WI38 (cell line): ENCODE data around the gene CORIN.

Experiments
- H3K4me3 ChIP-seq: 2 replicates; pipeline ENCODE4 v1.5.1; 2011; ENCODE audit warnings: low read depth, mild to moderate bottlenecking, control low read depth, low read length
- CTCF ChIP-seq: IDR thresholded peaks from 2 replicates; pipeline ENCODE4 v1.5.1; 2012; ENCODE audit warnings: low read depth, mild to moderate bottlenecking, control low read depth, low read length

The CORIN gene

GRCh38 chr4:47731182-47731581 lies 106.7 kb downstream of the CORIN start:
- no peak for TF ChIP-seq CTCF
- H3K4me3 ChIP-seq = no peak overlapping the region

GRCh38 chr4:47729131-47729680 lies 108.7 kb downstream of the CORIN start:
- TF ChIP-seq CTCF = no peak
- H3K4me3 ChIP-seq = no peak overlapping the region

- TF ChIP-seq CTCF = no peak
- H3K4me3 ChIP-seq = no peak overlapping the region
These were observed 115.8 kb downstream of the CORIN start for GRCh38 chr4:47721892-47722575.

- H3K4me3 ChIP-seq = no peak overlapping the region
- no peak for TF ChIP-seq CTCF
These were observed 116.4 kb downstream of the CORIN start for GRCh38 chr4:47721485-47721884.

- no peak for TF ChIP-seq CTCF
- no peak overlapping the region for H3K4me3 ChIP-seq
These were observed 117.1 kb downstream of the CORIN start for GRCh38 chr4:47720787-47721186.

GRCh38 chr4:47719576-47719975 lies 118.3 kb downstream of the CORIN start:
- TF ChIP-seq CTCF = no peak
- H3K4me3 ChIP-seq = no peak overlapping the region

GRCh38 chr4:47718696-47719095 lies 119.2 kb downstream of the CORIN start:
- no peak for TF ChIP-seq CTCF
- no peak overlapping the region for H3K4me3 ChIP-seq
